Measurements from ENCODE around the gene EEF1AKMT3.
A peak's percentile ranks its signal among the peaks of the same experiment; 100 is the strongest.

EEF1AKMT3 gene

DNA sequence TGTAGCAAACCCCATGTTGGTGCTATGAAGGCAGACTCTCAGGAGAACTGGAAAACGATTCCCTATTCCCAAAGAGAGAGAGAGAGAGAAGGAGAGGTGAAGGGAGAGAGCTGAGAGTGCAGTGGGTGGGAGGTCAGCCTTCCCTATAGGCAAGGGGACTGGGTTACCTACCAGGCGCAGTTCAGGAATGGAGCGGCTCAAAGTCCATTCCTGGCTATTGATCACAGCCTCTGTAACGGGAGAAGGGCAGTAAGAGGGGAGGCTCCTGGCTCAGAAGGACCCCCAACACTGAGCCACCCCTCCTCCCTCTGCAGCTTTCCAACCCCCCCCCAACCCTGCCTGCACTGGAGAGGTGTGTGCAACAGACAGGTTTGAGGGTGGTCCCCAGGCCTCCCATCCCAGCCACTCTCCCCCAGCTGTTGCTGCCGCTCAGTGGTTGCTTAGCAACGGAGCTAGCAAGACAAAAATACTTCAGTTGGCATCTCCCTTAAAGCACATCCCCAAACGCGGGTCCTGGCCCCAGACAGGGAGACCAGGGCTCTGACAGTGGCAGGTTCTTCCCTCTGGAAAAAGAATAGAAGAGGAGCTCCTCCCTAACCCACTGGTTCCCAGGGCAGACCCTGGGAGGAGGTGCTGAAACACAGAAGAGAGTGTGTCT, 37.1 kb upstream of the EEF1AKMT3 start:
- no peak for DNase-seq

DNA sequence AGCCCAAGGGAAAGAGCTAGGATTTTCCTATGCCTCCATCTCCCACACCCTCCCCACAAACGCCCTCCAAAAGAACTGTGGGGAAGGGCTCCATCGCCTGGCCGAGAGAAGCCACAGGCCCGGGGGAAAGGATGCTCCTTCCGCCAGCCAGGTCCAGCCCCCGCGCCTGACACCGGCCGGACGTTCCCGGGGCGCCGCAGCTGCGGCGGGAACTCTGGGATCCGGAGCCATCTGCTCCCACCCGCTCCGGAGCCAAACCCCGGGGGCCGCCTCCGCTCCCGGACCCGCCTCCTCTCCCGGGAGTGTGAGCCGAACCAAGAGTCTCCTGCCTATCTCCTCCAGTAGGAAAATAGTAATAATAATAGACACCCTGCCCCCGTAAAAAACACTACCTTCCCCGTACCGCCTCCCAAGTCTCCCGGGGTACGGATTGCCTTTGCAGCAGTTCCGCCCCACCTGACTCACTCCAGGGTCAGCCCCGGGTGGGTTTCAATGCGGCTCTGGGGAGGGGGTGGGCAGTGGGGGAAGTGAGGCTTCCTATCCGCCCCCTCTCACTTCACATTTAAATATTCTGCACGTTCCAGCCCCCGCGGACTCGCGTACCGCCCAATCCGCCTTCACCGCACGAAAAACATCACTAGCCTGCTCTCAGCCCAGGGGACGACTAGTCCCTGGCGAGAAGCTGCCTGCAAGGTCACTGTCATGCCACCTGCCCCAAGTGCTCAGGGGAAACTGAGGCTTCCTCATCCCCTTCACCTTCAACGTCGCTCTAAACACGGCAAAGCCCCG, 36.3 kb upstream of the EEF1AKMT3 start:
- DNase-seq: no peak

- DNase-seq: no peak
Measured at GRCh38 chr12:57736741-57737466, 35.5 kb upstream of the EEF1AKMT3 start.

- no peak for DNase-seq
Measured at GRCh38 chr12:57737467-57738460, 34.6 kb upstream of the EEF1AKMT3 start.

GRCh38 chr12:57738661-57739237, 33.7 kb upstream of the EEF1AKMT3 start, which contains the start of gene AGAP2:
Gene AGAP2 (minus strand): TSS chr12:57738742. CDS start chr12:57738246, 496 bp downstream.
- DNase-seq: no peak

GRCh38 chr12:57739387-57739786, 33.0 kb upstream of the EEF1AKMT3 start:
- no peak for DNase-seq

DNA sequence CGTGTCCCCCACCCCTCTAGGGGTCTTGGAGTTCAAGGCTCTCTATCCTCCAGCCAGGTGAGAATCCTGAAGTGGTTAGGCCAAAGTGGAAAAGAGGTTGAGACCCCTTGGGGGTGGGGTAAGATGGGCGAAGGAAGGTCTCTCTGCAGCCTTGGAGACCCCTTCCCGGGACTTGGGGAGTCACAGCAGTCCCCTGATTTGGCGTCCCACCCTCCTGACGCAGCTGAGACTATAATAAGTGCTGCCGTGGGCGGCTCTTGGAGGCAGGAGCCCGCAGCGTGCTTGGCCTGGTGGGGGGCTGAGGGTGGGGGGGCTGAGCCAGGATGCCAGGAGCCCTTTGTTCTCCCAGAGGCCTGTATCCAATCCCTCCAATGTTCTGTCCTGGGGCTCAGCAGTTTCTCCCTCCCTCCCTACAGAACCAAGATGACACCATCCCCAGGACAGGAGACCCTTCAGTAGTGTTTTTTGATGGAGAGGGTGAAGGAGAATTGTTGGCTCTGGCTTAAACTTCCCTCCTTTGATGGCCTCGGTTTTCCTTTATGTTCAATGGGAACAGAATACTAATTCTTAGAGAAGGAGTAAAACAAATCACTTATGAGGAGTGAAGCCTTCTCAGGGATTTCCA, 32.4 kb upstream of the EEF1AKMT3 start:
- DNase-seq: no peak

- DNase-seq: peak; percentile 72
Measured at GRCh38 chr12:57740656-57741412, 31.6 kb upstream of the EEF1AKMT3 start.

GRCh38 chr12:57741413-57741789, 31.0 kb upstream of the EEF1AKMT3 start:
- no peak for DNase-seq

DNA sequence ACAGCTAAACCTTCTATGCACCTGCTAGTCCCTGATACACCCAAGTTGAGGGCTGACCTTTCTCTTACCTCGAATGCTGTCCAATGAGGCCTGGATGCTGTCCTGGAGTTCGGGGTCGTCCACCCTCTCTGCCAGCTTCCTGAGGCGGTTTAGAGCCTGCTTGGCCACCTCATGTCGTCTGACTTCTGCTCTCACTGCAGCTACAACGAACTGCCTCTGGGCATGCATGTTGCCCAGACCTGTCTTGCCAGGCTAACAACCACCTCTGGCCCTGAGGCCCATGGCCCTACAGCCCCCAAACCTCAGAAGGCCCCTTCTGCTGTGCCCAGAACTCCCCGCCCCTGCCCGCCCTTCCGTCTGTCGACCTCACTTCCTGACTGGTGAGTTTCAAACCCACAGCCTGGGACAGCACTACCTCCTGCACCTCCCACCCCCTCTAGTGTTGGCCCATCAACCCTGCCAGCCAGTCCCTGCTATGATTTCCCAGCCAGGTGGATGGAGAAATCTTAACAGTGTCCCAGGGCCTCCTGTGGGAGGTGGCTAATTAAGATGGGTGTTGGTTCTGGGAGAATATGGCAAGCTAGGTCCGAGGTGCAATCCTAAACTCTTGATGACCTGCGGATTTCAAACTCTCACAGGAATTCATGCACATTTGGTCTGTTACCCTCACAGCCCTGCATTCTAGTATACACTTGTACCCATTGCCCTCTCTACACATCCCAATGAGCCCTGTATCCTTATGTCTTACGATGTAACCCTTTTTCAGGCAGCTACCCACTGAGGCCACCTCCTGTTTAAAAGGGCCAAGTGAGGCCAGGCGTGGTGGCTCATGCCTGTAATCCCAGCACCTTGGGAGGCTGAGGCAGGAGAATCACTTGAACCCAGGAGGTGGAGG, 30.3 kb upstream of the EEF1AKMT3 start:
- DNase-seq: peak; percentile 81

GRCh38 chr12:57743769-57744168, 28.6 kb upstream of the EEF1AKMT3 start:
- no peak for DNase-seq

DNA sequence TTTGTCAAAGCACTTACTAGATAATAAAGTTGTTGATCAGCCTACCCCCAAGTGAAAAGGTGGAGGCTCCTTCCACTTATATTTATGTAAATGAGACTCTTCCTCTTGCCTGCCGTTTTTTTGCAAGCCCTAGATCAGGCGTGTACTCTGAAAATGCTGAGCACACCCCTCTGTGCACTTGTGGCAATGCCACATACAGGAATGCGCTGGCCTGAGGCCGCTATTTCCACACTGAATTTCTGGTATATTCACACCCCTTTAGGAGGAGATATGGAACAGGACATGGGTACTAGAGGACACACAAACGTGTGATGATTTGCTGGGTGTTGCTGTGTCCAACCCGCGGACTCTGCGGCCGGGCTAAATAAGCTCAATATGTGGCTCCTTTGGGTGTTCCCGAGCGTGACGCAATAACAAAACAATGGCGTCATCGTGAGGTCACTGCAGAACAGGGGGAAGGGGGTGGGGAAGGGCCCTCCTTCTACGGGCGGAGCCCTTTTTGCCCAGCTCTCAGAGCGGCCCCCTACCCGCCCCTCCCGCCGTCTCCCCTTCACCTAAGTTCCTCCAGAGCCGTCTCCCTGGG, 28.1 kb upstream of the EEF1AKMT3 start:
- peak; percentile 84 for DNase-seq

DNA sequence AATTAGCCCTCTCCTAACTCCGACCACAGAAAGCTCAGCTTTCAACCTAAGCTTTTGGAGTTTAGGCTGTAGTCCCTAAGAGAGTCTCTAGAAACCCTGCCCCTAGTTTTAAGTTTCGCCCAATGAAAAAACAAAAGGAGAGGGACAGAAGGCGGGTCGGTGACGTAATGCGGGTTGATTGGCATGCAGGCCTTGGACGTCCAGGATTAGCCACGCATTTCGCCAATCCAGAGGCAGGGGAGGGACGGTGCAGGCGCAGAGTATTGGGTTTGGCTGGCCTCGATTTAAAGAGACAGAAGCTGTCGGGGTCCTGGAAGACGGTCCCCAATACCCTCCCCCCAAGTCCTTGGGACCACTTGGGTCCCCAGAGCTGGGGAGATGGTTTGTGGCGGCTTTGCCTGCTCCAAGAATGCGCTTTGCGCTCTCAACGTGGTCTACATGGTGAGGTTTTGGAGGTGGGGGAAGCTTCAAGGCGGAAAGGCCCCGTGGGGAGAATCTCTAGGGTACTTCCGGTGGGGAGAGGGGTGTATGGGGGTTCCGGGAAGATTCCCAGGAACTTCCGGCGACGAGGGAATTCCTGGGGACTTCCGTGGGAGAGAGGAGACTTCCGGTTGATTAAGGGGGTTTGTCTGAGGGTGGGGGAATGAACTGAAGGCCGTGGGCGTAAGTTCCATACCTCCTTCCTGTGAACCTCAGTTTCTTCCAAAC, 27.5 kb upstream of the EEF1AKMT3 start, which contains the start of gene TSPAN31:
Gene TSPAN31 (plus strand): TSS at position 263 of the 708 bp plus-strand sequence. CDS start 116 bp downstream, at position 379.
- peak; percentile 96 for DNase-seq

DNA sequence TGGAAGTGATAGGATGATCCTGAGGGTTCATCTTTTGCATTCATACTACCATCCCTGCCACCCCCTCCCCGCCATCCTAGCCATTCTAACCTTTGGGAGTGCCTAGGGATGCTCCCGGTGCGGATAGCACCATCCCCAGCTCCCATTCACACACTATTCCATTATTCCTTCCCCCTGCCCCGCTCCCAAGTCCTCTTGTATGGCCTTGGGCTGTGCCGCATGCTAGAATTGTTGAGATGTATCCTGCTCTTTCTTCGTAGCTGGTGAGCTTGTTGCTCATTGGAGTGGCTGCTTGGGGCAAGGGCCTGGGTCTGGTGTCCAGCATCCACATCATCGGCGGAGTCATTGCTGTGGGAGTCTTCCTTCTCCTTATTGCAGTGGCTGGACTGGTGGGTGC, 26.9 kb upstream of the EEF1AKMT3 start:
- no peak for DNase-seq

DNA sequence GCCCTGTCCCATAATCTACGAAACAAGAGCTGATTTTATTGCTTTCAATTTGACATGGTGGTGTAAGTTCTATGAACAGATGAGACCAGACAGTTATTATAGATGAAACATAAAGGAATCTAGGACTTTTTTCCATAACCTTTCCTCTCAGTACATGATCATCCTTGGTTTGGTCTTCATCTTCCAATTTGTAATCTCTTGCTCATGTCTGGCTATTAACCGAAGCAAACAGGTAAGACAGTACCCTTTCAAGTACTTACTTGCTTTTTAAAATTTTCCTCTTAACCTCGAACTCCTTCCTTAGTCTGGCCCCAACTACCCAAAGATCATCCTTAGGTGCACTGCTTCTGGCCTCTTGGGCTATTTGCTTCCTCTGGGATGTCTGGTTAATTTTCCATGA, 26.4 kb upstream of the EEF1AKMT3 start:
- DNase-seq: no peak

- DNase-seq: no peak
Measured at GRCh38 chr12:57749061-57749460, 23.4 kb upstream of the EEF1AKMT3 start.

DNA sequence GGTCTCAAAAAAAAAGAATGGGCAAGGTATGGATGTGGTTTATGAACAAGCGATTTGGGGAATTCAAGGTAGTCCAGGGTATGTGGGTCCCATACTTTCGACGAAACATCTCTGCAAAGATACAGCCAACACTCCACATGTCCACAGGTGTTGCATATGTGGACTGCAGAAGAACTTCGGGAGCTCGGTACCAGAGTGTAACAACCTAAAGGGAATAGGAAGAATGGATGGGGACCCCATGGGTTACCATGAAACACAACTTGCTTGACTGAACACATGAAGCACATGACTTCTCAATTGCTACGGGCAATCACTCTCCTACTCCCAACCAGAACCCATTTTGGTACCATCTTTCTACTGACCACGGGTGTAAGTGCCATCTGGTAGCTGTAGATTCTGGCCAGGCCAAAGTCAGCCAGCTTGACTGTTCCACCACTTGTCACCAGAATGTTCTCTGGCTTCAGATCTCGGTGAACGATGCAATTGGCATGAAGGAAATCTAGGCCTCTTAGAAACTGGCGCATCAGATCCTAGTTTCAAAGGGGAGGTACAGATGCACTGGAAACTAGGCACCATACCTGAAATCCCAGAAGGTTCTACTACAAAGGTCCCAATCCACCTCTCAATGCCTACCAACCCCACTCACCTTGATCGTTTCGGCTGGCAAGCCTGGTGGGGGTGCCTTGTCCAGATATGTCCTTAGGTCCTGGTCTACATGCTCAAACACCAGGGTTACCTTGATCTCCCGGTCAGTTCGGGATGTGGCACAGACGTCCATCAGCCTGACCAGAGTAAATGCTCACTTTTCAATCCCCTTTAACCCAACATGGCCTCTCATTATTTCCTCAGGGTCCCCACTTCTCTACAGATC, 21.6 kb upstream of the EEF1AKMT3 start:
- no peak for DNase-seq

GRCh38 chr12:57751432-57751787, 21.0 kb upstream of the EEF1AKMT3 start:
- no peak for DNase-seq

Data from stimulated activated CD4-positive, alpha-beta T cell treated with anti-CD3 and anti-CD28 coated beads, Interleukin-1b, Interleukin-23, amount 100 ng/mL, for 48 hours (primary cell).